Adrenal gland (tissue), 12 donors: ENCODE data around the gene GRID1. TPM values are rescaled to one million over a fixed set of nuclear protein-coding genes. Genes with fewer than 3 reads are reported as not detected.

Source experiments
- DNase-seq, 7 donors: peaks; one replicate each; pipeline ENCODE4 v3.0.0-alpha.2; 2019 to 2020
- H3K27ac ChIP-seq, 5 donors: fragments of 200-600 bp; sonication (generic) in 4 of 5; 1 replicate in 3 of 5; 2 replicates in 2 of 5; pipeline versions ENCODE4 v1.5.1 to v1.8.0; 2016 to 2020; ENCODE audit warnings: mild to moderate bottlenecking in 1 of 5
- H3K27me3 ChIP-seq: fragments of 200-600 bp; 2 replicates; pipeline ENCODE4 v1.8.0; 2021
- H3K36me3 ChIP-seq, 2 donors: fragments of 200-600 bp; replicated peaks in 1 of 2; 1 replicate in 1 of 2; 2 replicates in 1 of 2; pipeline versions ENCODE4 v1.5.1 to v1.8.0; 2018 to 2022
- H3K4me1 ChIP-seq, 2 donors: fragments of 200-600 bp; replicated peaks in 1 of 2; 1 replicate in 1 of 2; 2 replicates in 1 of 2; pipeline versions ENCODE4 v1.5.1 to v1.8.0; 2018 to 2021
- H3K4me3 ChIP-seq, 4 donors: fragments of 200-600 bp; sonication (generic) in 3 of 4; one replicate each; pipeline ENCODE4 v1.5.1; 2016 to 2018
- H3K9me3 ChIP-seq, 3 donors: fragments of 200-600 bp; sonication (generic) in 1 of 3; replicated peaks in 1 of 3; 1 replicate in 2 of 3; 2 replicates in 1 of 3; pipeline versions ENCODE4 v1.5.1 to v1.8.0; 2016 to 2021
- POLR2A ChIP-seq, 2 donors: fragments of 450-650 bp; IDR thresholded peaks; one replicate each; pipeline ENCODE4 v1.6.1; 2017; ENCODE audit warnings: antibody characterized with exemption in 2 of 2, mild to moderate bottlenecking in 2 of 2, moderate library complexity in 1 of 2
- WGBS, 4 donors: extraction: QIAGEN DNeasy Blood & Tissue Kit in 2 of 4; methylation state at CpG; one replicate each; pipeline versions ENCODE4 v1.1.5 to v1.1.7; 2013 to 2017; 5-methylcytosine and 5-hydroxymethylcytosine counted together
- intact Hi-C, 2 donors: fragments of 100-400 bp; cut with DNase I; formaldehyde crosslinking; loops; one replicate each; pipeline versions ENCODE4 v1.14.1 to v1.15.0; 2022 to 2023
- polyA plus RNA-seq, 3 donors: library from polyadenylated mRNA; stranded (reverse); fragments of 200-250 nt in 2 of 3; fragments of 350-450 nt in 1 of 3; fragmentation: Illumina TruSeq in 1 of 3; extraction: RNeasy Lipid Tissue Mini Kit (QIAGEN cat#74804) in 1 of 3; gene quantifications; one replicate each; pipeline ENCODE4 v1.2.3, GENCODE V29; 2013 to 2014
- total RNA-seq, 9 donors: library from RNA; depleted of rRNA in 4 of 9; stranded (reverse); fragments of >200 nt in 4 of 9; fragments of 120-200 nt in 1 of 9; fragmentation: NEBNext Ultra II Directional in 1 of 9; extraction: Animal tissue kit (Norgen Biotek cat#: 25700) in 1 of 9; gene quantifications; one replicate each; pipeline versions ENCODE4 v1.1.0 to v1.2.4, GENCODE V29; 2013 to 2023
- TF ChIP-seq, protein P1 (sequence below), 6 experiments: fragments of 450-650 bp in 4 of 6; fragments of 200-600 bp in 2 of 6; sonication (generic) in 1 of 6; IDR thresholded peaks; 1 replicate in 5 of 6; 2 replicates in 1 of 6; pipeline versions ENCODE4 v1.5.1 to v1.8.0; 2016 to 2021; ENCODE audit warnings: antibody characterized with exemption in 6 of 6, mild to moderate bottlenecking in 2 of 6, moderate library complexity in 1 of 6
- donor health status: healthy with polysubstance abuse.
- donor health status: Bipolar disorder and iron deficiency.
- donor health status: DM: yes; HTN: yes; CAD: no.
- donor health status: DM: no; HTN: no; CAD: no.
- donor health status: DM: no; HTN: no; CAD: no.
- donor health status: DM: yes; HTN: yes; CAD: no.

The GRID1 gene
- total and polyA plus RNA-seq, 12 donors, result 2.2 to 8.0 (median 4.1) TPM

- Histone ChIP-seq H3K4me1 (peaks cover 6 to 16% of the 10 kb centered on the region in 2 donors), H3K27ac (no peak overlapping the region), H3K27me3 (peaks cover 18% of the 10 kb centered on the region), H3K9me3 (no peaks in the 10 kb centered on the region), H3K4me3 (no peak overlapping the region), H3K36me3 (no peaks in the 10 kb centered on the region)
- intact Hi-C loops, result no loop called here
- no peak for TF ChIP-seq POLR2A (IDR thresholded peaks at IDR 0.05)
- TF ChIP-seq, protein P1, sequence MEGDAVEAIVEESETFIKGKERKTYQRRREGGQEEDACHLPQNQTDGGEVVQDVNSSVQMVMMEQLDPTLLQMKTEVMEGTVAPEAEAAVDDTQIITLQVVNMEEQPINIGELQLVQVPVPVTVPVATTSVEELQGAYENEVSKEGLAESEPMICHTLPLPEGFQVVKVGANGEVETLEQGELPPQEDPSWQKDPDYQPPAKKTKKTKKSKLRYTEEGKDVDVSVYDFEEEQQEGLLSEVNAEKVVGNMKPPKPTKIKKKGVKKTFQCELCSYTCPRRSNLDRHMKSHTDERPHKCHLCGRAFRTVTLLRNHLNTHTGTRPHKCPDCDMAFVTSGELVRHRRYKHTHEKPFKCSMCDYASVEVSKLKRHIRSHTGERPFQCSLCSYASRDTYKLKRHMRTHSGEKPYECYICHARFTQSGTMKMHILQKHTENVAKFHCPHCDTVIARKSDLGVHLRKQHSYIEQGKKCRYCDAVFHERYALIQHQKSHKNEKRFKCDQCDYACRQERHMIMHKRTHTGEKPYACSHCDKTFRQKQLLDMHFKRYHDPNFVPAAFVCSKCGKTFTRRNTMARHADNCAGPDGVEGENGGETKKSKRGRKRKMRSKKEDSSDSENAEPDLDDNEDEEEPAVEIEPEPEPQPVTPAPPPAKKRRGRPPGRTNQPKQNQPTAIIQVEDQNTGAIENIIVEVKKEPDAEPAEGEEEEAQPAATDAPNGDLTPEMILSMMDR (IDR thresholded peaks at IDR 0.05), result no peak
- WGBS, 4 donors, result 57 to 97% (median 85%) methylated on average over 1 of the region's 1 CpG
- peak in 3 of 7 donors; percentile 2 to 29 (median 7) for DNase-seq
These were observed 1.5 kb upstream of the GRID1 start for GRCh38 chr10:86368046-86368445.

- H3K27me3 ChIP-seq, result peaks cover 18% of the 10 kb centered on the region
- 6 to 40% (median 8%) methylated on average over 2 to 62 of the region's 62 CpGs for WGBS, 4 donors
- H3K4me1 ChIP-seq, result peaks cover 6 to 16% of the 10 kb centered on the region in 2 donors
- peak overlapping the region in 1 of 5 donors; percentile 21 for H3K27ac ChIP-seq
- H3K4me3 ChIP-seq, result peak overlapping the region in 2 of 4 donors; percentile 45 to 74
- H3K9me3 ChIP-seq, result no peaks in the 10 kb centered on the region
- TF ChIP-seq, protein P1 (IDR thresholded peaks at IDR 0.05), result no peak
- no peak for TF ChIP-seq POLR2A (IDR thresholded peaks at IDR 0.05)
- DNase-seq, result peak in 4 of 7 donors; percentile 13 to 54 (median 28)
- H3K36me3 ChIP-seq, result no peaks in the 10 kb centered on the region
- intact Hi-C loops, result no loop called here
These were observed 757 bp upstream of the GRID1 start for GRCh38 chr10:86367152-86367951.

DNA sequence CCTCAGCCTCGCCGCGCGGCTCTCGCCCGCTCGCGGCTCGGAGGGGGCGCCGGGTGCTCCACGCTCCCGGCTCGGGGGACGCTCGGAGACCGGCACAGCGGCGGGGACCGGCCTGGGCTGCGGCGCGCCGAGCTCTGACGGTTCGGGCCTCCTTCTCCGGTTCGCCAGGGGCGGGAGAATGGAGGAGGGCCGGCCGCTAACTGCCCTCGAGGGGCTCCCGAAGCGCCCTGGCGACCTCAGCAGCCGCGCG, 232 bp upstream of the GRID1 start:
- Histone ChIP-seq H3K9me3 (no peaks in the 10 kb centered on the region), H3K27ac (peak overlapping the region in 2 of 5 donors; percentile 21 to 74), H3K27me3 (peaks cover 18% of the 10 kb centered on the region), H3K4me1 (peaks cover 6 to 16% of the 10 kb centered on the region in 2 donors), H3K4me3 (peak overlapping the region in 2 of 4 donors; percentile 45 to 74), H3K36me3 (no peaks in the 10 kb centered on the region)
- no peak for TF ChIP-seq POLR2A (IDR thresholded peaks at IDR 0.05)
- TF ChIP-seq, protein P1 (IDR thresholded peaks at IDR 0.05), result no peak
- intact Hi-C loops, result no loop called here
- no peak for DNase-seq
- 1% methylated on average over 28 to 38 of the region's 38 CpGs; no CpG with 5 or more reads in 2 of the 4 donors for WGBS, 4 donors

- intact Hi-C loops, result no loop called here
- Histone ChIP-seq H3K36me3 (no peaks in the 10 kb centered on the region), H3K9me3 (no peaks in the 10 kb centered on the region), H3K27ac (peak overlapping the region in 1 of 5 donors; percentile 74), H3K4me3 (peak overlapping the region in 3 of 4 donors; percentile 24 to 74 (median 45)), H3K4me1 (peaks cover 16 to 24% of the 10 kb centered on the region in 2 donors), H3K27me3 (peaks cover 18% of the 10 kb centered on the region)
- DNase-seq, result peak in 5 of 7 donors; percentile 11 to 62 (median 27)
- TF ChIP-seq, protein P1 (IDR thresholded peaks at IDR 0.05), result no peak
- TF ChIP-seq POLR2A (IDR thresholded peaks at IDR 0.05), result no peak
- 4 to 16% (median 7%) methylated on average over 30 to 47 of the region's 47 CpGs for WGBS, 4 donors
These were observed 1.1 kb downstream of the GRID1 start for GRCh38 chr10:86365346-86366032.
